Mammary epithelial cell (primary cell): ENCODE measurements around the gene LSM5.

Experiments
- CTCF ChIP-seq, 2 donors: IDR thresholded peaks in 1 of 2; conservative IDR thresholded peaks in 1 of 2; 2 replicates each; pipeline ENCODE4 v1.5.1; 2011 to 2012; ENCODE audit warnings: inconsistent platforms in 2 of 2, low read length in 2 of 2, mild to moderate bottlenecking in 2 of 2, control low read depth in 1 of 2, low read depth in 1 of 2; ENCODE audit not compliant: insufficient read depth in 1 of 2; ENCODE audit errors: extremely low read depth in 1 of 2
- EZH2 ChIP-seq: IDR thresholded peaks from 2 replicates; pipeline ENCODE4 v1.6.1; 2012; ENCODE audit warnings: low read length, inconsistent platforms, borderline replicate concordance

GRCh38 chr7:32507414-32507813 is 17.2 kb upstream of the LSM5 start:
- TF ChIP-seq CTCF (conservative IDR thresholded peaks at IDR 0.05 in 1 of 2, IDR thresholded peaks at IDR 0.05 in 1 of 2; ENCODE audit: extremely low read depth in 1 of 2, insufficient read depth in 1 of 2, low read depth in 1 of 2, low read length in 2 of 2) (no peak), EZH2 (no peak)
